HepG2 (cell line): ENCODE results near the gene HNRNPUL1. TPM values are rescaled to one million over a fixed set of nuclear protein-coding genes. Genes with fewer than 3 reads are reported as not detected.

Source experiments
- ASH2L ChIP-seq: fragments of 300-600, 200-600 bp; sonication (generic); IDR thresholded peaks from 2 replicates; pipeline ENCODE4 v1.7.0; 2017; ENCODE audit warnings: low read depth, mild to moderate bottlenecking, moderate library complexity, mixed read lengths, low read length; ENCODE audit not compliant: insufficient read length
- E2F5 ChIP-seq: sonication (generic); formaldehyde crosslinking; conservative IDR thresholded peaks from 2 replicates; pipeline ENCODE4 v1.4.0; 2020; ENCODE audit warnings: missing genetic modification reagents
- HDAC1 ChIP-seq: sonication (generic); formaldehyde crosslinking; IDR thresholded peaks from 2 replicates; pipeline ENCODE4 v1.5.1; 2020; ENCODE audit warnings: mild to moderate bottlenecking, missing genetic modification reagents
- ISX ChIP-seq: sonication (generic); formaldehyde crosslinking; conservative IDR thresholded peaks from 2 replicates; pipeline ENCODE4 v1.5.0; 2020; ENCODE audit warnings: missing genetic modification reagents
- JUN ChIP-seq: sonication (generic); formaldehyde crosslinking; IDR thresholded peaks from 2 replicates; pipeline ENCODE4 v1.4.0; 2020; ENCODE audit warnings: mild to moderate bottlenecking, missing genetic modification reagents
- KAT8 ChIP-seq: IDR thresholded peaks from 2 replicates; pipeline ENCODE4 v1.6.1; 2016; ENCODE audit warnings: missing genetic modification reagents, missing compliant biosample characterization
- MEIS1 ChIP-seq: sonication (generic); formaldehyde crosslinking; IDR thresholded peaks from 2 replicates; pipeline ENCODE4 v1.9.0; 2021; ENCODE audit warnings: mild to moderate bottlenecking, missing genetic modification reagents, moderate library complexity, borderline replicate concordance
- MYNN ChIP-seq: sonication (generic); formaldehyde crosslinking; IDR thresholded peaks from 2 replicates; pipeline ENCODE4 v1.4.0; 2020; ENCODE audit warnings: mild to moderate bottlenecking, low read depth, missing genetic modification reagents
- NBN ChIP-seq: fragments of 450-650 bp; conservative IDR thresholded peaks from 2 replicates; pipeline ENCODE4 v1.6.1; 2017
- NFYB ChIP-seq: sonication (generic); formaldehyde crosslinking; IDR thresholded peaks from 2 replicates; pipeline ENCODE4 v1.4.0; 2020; ENCODE audit warnings: missing genetic modification reagents
- ONECUT2 ChIP-seq: sonication (generic); formaldehyde crosslinking; IDR thresholded peaks from 2 replicates; pipeline ENCODE4 v1.4.0; 2020; ENCODE audit warnings: missing genetic modification reagents
- TOPORS ChIP-seq: sonication (generic); formaldehyde crosslinking; IDR thresholded peaks from 2 replicates; pipeline ENCODE4 v1.8.0; 2023; ENCODE audit warnings: mild to moderate bottlenecking, missing genetic modification reagents
- U2AF1 ChIP-seq: fragments of 200-400 bp; formaldehyde crosslinking; optimal IDR thresholded peaks from 2 replicates; pipeline ENCODE3; 2017; ENCODE audit warnings: mild to moderate bottlenecking, low read depth, low read length
- ZBTB33 ChIP-seq: sonication (generic); formaldehyde crosslinking; IDR thresholded peaks from 2 replicates; pipeline ENCODE4 v1.4.0; 2020; ENCODE audit warnings: missing genetic modification reagents
- ZNF264 ChIP-seq: sonication (generic); formaldehyde crosslinking; IDR thresholded peaks from 2 replicates; pipeline ENCODE4 v1.4.0; 2020; ENCODE audit warnings: missing genetic modification reagents
- ZNF275 ChIP-seq: sonication (generic); formaldehyde crosslinking; IDR thresholded peaks from 2 replicates; pipeline ENCODE4 v1.8.0; 2022; ENCODE audit warnings: missing genetic modification reagents, mild to moderate bottlenecking, inconsistent platforms, borderline replicate concordance
- ZNF281 ChIP-seq: sonication (generic); formaldehyde crosslinking; IDR thresholded peaks from 2 replicates; pipeline ENCODE4 v1.4.0; 2020; ENCODE audit warnings: missing genetic modification reagents, borderline replicate concordance
- ZNF607 ChIP-seq: sonication (generic); formaldehyde crosslinking; IDR thresholded peaks from 2 replicates; pipeline ENCODE4 v1.5.1; 2020; ENCODE audit warnings: missing genetic modification reagents, mild to moderate bottlenecking, borderline replicate concordance
- ZNF703 ChIP-seq: sonication (generic); formaldehyde crosslinking; IDR thresholded peaks from 2 replicates; pipeline ENCODE4 v1.5.1; 2020; ENCODE audit warnings: missing genetic modification reagents, mild to moderate bottlenecking, moderate library complexity, borderline replicate concordance
- polyA plus RNA-seq, 8 experiments: library from polyadenylated mRNA; depleted of rRNA in 3 of 8; stranded (reverse) in 7 of 8; unstranded in 1 of 8; fragments of >200 nt; fragmentation: Illumina TruSeq in 4 of 8; extraction: Trizol in 4 of 8; gene quantifications; 2 replicates each; pipeline versions ENCODE4 v1.2.1 to v1.2.3, GENCODE V29; 2011 to 2016; ENCODE audit warnings: low read depth in 4 of 8, missing spikeins in 1 of 8, mixed read lengths in 1 of 8; ENCODE audit not compliant: insufficient read depth in 1 of 8
- total RNA-seq, 5 experiments: library from RNA; depleted of rRNA; stranded (reverse); fragments of >200 nt; fragmentation: Illumina TruSeq; extraction: Trizol; gene quantifications; 2 replicates each; pipeline ENCODE4 v1.2.3, GENCODE V29; 2016; ENCODE audit warnings: low read depth in 1 of 5
- TF ChIP-seq, protein P1 (sequence below): sonication (generic); formaldehyde crosslinking; IDR thresholded peaks from 2 replicates; pipeline ENCODE4 v1.8.1; 2023; ENCODE audit warnings: mild to moderate bottlenecking, missing genetic modification reagents

HNRNPUL1 gene
- total and polyA plus RNA-seq, 2 of the 13 experiments (the other 11 are each of a cell fraction or from before 2014, with no cell fraction given), result 30.9 to 81.7 TPM

DNA sequence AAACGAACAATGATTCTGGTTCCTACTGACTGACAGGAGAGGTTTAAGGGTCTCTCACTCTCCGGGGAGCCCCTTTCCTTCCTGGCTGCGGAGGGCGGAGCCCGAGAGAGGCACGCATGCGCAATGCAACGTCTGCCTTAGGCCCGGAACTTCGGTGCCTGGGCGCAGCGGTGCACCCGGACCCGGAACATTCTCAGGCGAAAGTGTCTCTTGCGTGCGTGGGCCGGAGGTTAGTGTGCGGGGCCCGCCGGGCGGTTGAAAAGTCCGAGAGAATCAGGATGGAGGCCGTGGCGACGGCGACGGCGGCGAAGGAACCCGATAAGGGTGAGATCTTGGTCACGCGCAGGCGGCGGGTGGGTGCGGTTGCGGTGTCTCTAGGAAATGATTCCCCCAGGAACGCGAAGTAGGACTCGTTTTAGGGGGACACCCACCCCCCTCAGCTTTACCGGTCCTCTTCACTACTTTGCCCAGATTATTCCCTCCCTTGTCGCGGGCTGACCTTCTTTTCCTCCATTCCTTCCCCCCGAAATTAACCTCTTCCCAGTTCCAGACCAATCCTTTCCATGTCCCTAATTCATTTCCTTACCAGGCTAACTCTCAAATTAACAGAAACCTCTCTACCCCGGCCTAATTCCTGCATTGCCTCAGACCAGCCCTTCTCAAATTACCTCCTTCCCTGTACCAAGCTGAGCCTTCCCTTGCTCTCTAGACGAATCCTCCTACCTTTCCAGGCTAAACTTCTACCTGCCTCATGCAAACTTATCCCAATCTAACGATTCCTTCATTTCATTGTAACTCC, 46.1 kb downstream of the HNRNPUL1 start, which contains the start of gene CCDC97 (continued):
- no peak for TF ChIP-seq MEIS1 (CRISPR knock-in tag)
- peak; percentile 58; the same call in 1 of the 2 replicates for TF ChIP-seq ZNF281 (CRISPR knock-in tag)
- TF ChIP-seq E2F5, result no peak; the same call in 1 of the 2 replicates
- peak; percentile 79; the same call in 1 of the 2 replicates for TF ChIP-seq ZNF264 (CRISPR knock-in tag)
- 0 out of 2 replicates have a peak, but pooled peaks have one; percentile 63 for TF ChIP-seq TOPORS (CRISPR knock-in tag)
- peak; percentile 77; the same call in 1 of the 2 replicates for TF ChIP-seq HDAC1 (CRISPR knock-in tag)
- 0 out of 2 replicates have a peak, but pooled peaks have one; percentile 78 for TF ChIP-seq MYNN
- peak; percentile 95 for TF ChIP-seq KAT8 (CRISPR knock-in tag)
- TF ChIP-seq ZNF275, result 0 out of 2 replicates have a peak, but pooled peaks have one; percentile 29
- TF ChIP-seq JUN (CRISPR knock-in tag), result no peak
- TF ChIP-seq NFYB (CRISPR knock-in tag), result peak; percentile 16; the same call in 1 of the 2 replicates
- peak; percentile 33; the same call in 1 of the 2 replicates for TF ChIP-seq ONECUT2 (CRISPR knock-in tag)
- TF ChIP-seq ASH2L, result peak; percentile 99
- peak; percentile 37 for TF ChIP-seq ZBTB33 (CRISPR knock-in tag)
- peak; percentile 88 for TF ChIP-seq U2AF1
- peak; percentile 80 for TF ChIP-seq ZNF607 (CRISPR knock-in tag)
- no peak for TF ChIP-seq NBN
- TF ChIP-seq, protein P1, sequence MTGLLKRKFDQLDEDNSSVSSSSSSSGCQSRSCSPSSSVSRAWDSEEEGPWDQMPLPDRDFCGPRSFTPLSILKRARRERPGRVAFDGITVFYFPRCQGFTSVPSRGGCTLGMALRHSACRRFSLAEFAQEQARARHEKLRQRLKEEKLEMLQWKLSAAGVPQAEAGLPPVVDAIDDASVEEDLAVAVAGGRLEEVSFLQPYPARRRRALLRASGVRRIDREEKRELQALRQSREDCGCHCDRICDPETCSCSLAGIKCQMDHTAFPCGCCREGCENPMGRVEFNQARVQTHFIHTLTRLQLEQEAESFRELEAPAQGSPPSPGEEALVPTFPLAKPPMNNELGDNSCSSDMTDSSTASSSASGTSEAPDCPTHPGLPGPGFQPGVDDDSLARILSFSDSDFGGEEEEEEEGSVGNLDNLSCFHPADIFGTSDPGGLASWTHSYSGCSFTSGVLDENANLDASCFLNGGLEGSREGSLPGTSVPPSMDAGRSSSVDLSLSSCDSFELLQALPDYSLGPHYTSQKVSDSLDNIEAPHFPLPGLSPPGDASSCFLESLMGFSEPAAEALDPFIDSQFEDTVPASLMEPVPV (CRISPR knock-in tag), result peak; percentile 55; the same call in 1 of the 2 replicates
- TF ChIP-seq ZNF703 (CRISPR knock-in tag), result no peak
- TF ChIP-seq ISX (CRISPR knock-in tag), result peak; percentile 75
